Measurements from ENCODE around the gene ROBO1. TPM values are rescaled to one million over a fixed set of nuclear protein-coding genes. Genes with fewer than 3 reads are reported as not detected.
"Not testable (repeated sequence)": the region's sequence is repeated elsewhere in the genome, so short reads cannot be mapped to it uniquely, and the experiment has no call there.

The ROBO1 gene
- total RNA-seq, 1 donor, result 0.42 TPM

DNA sequence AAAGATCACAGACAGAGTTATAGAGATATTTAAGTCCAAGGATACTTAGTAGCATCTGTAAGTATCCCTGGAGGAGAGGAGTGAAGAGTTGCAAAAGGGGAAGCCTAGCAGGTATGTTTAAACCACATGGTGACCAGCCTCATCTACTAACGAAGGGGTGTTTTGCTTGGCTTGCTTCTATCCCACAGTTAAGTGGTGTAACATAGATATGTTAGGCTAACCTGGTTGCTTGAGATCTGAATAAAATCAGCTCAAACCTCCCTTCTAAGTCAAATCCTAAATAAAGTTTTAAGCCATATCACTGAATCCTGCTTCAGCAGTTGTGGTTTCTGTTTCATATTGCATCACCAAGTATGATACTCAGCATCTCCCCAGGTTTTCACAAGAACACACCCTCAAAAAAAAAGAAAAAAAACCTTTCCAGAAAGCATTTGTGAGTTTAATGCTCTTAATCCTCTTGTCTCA is 880.2 kb downstream of the ROBO1 start:
- no peak overlapping the region for H3K4me3 ChIP-seq (ENCODE audit: low read length)
- H3K27me3 ChIP-seq (ENCODE audit: insufficient read depth, low read length), result no peaks in the 10 kb centered on the region
- H3K9me3 ChIP-seq (ENCODE audit: low read depth, low read length), result no peaks in the 10 kb centered on the region
- H3K4me1 ChIP-seq (ENCODE audit: insufficient read depth, low read length), result no peaks in the 10 kb centered on the region

DNA sequence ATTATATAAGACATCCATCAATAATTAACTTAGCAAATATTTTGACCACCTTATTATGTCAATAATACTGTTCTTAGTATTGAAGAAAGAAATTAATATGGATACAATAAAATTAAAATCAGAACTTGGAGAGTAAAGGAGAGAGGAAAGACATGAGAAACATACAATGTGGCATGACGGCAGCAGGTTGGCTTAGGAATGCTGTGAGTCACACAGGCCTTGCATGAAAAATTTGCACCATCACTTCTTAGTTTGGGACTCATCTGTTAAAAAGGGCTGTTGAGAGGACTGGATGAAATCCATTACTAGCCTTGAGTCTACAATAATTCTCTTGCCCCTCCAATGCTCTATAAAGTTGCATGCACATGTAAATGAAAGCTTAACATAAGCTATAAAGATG is 880.8 kb downstream of the ROBO1 start:
- no peaks in the 10 kb centered on the region for H3K4me1 ChIP-seq (ENCODE audit: insufficient read depth, low read length)
- H3K4me3 ChIP-seq (ENCODE audit: low read length), result no peak overlapping the region
- H3K27me3 ChIP-seq (ENCODE audit: insufficient read depth, low read length), result no peaks in the 10 kb centered on the region
- no peaks in the 10 kb centered on the region for H3K9me3 ChIP-seq (ENCODE audit: low read depth, low read length)

DNA sequence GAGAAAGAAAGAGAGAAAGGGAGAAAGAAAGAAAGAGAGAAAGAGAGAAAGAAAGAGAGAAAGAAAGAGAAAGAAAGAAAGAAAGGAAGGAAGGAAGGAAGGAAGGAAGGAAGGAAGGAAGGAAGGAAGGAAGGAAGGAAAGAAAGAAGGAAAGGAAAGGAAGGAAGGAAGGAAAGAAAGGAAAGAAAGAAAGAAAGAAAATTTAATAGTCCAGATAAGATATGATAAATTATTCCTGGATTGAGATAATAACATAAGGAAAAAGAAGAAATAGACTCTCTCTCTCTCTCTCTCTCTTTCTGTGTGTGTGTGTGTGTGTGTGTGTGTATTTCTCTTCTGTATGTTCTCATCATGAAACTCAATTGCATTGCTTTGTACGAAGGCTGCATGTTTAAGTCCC is 883.2 kb downstream of the ROBO1 start:
- H3K9me3 ChIP-seq (ENCODE audit: low read depth, low read length); H3K4me1 ChIP-seq (ENCODE audit: insufficient read depth, low read length); H3K4me3 ChIP-seq (ENCODE audit: low read length); H3K27me3 ChIP-seq (ENCODE audit: insufficient read depth, low read length): not testable (repeated sequence)

DNA sequence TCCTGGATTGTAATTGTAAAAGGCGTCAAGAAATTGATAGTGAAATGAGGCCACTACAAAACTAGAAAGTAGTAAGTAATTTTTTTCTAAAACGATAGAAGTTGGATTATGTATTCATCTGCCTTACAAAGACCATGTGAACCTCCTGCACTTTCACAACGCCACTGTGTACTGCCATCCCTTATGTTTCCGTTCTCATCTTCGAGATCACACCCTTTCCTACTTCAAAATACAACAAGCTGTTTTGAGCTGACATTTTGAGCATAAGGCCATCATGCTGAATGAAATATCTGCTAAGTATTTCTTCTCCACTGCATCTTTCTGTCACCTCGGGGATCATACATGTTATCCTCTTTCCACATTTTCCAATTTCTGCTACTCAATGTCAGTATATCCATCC is 885.5 kb downstream of the ROBO1 start:
- Histone ChIP-seq H3K4me3 (ENCODE audit: low read length) (no peak overlapping the region), H3K9me3 (ENCODE audit: low read depth, low read length) (no peaks in the 10 kb centered on the region), H3K4me1 (ENCODE audit: insufficient read depth, low read length) (no peaks in the 10 kb centered on the region), H3K27me3 (ENCODE audit: insufficient read depth, low read length) (no peaks in the 10 kb centered on the region)

DNA sequence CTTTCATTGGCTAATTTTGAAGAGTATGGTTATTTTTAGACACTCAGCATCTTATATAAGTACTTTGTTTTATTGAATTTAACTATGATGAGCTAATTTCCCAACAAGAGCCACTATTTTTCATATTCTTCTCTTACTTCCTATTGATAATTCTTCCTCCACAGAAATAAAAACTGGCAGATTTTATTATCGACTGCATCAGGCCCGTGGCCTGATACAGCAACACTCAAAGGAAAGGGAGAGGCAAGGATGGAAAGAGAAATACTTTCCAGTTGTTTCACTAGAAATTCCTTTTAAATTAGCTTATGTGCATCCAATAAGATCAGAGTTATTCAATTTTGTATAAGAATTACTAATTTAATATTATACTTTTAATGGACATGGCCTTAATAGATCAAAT is 886.3 kb downstream of the ROBO1 start:
- Histone ChIP-seq H3K4me3 (ENCODE audit: low read length) (no peak overlapping the region), H3K27me3 (ENCODE audit: insufficient read depth, low read length) (no peaks in the 10 kb centered on the region)

DNA sequence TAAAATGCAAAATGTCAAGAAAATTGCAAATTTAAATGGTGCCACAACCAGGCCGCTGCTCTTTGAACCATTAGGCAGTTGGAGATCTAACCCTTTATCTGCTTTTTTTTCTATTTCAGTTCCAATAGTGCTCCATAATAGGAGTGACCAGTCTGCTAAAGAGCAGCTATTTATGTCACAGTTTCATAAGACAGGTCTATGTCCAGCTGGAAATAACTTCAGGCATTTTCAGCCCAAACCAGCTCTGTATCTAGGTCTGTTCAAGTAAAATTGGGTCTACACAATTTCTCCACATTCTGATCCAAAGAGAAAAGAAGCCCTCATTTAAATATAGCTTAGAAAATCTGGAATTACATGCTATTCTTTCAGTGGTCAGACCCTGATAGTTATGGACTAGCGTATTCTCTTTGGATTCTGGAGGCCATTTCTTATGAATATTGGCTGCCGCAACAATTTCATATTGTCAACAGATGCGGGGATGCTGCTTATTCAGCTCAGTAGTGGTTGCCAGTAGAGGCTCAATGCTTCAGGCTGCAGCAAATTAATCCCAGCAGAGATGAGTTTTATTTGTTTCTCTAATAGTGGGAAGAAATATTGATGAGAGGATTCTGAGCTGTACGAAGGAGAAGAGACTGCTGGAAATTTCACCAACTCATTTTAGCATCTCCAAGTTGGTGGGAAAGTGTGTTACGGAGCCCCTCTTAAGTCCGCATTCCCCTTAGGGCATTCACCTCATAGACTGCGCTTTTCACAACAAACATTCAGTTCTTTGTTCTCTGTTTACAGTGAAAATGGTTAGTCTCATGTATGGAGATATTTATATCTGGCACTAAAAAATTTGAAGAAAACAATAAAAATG is 887.0 kb downstream of the ROBO1 start:
- no peak overlapping the region for H3K4me3 ChIP-seq (ENCODE audit: low read length)
- no peaks in the 10 kb centered on the region for H3K27me3 ChIP-seq (ENCODE audit: insufficient read depth, low read length)
- peaks cover 1% of the 10 kb centered on the region for H3K9me3 ChIP-seq (ENCODE audit: low read depth, low read length)
- H3K4me1 ChIP-seq (ENCODE audit: insufficient read depth, low read length), result no peaks in the 10 kb centered on the region

More for the DNA sequence above, 886.3 kb downstream of the ROBO1 start:
- Histone ChIP-seq H3K9me3 (ENCODE audit: low read depth, low read length) (no peaks in the 10 kb centered on the region), H3K4me1 (ENCODE audit: insufficient read depth, low read length) (no peaks in the 10 kb centered on the region)

DNA sequence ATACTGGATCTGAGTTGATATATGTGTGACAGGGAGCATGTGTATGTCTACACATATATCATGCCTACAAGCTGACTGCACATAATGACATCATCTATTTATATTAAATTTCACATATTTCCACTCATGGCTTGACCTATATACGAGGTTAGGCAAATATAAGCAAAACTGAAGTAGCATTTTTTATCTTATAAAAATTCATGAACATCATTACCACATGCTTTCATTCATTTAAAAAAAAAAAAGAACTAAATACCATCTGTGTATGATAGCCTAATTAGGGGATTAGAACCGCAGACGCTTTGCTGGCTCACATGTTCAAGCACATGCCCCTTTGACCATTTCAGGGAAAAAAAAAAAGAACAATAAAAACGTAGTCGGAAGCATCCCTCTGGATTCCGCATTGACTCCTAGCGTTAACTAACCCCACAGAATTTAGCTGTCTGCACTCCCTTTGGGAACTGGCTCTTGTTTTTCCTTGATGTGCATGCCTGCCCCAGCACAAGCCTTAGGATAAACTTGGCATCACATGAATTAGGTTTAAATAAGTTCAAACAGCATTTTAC is 888.4 kb downstream of the ROBO1 start:
- Histone ChIP-seq H3K4me1 (ENCODE audit: insufficient read depth, low read length) (no peaks in the 10 kb centered on the region), H3K9me3 (ENCODE audit: low read depth, low read length) (peaks cover 5% of the 10 kb centered on the region), H3K27me3 (ENCODE audit: insufficient read depth, low read length) (no peaks in the 10 kb centered on the region), H3K4me3 (ENCODE audit: low read length) (no peak overlapping the region)

DNA sequence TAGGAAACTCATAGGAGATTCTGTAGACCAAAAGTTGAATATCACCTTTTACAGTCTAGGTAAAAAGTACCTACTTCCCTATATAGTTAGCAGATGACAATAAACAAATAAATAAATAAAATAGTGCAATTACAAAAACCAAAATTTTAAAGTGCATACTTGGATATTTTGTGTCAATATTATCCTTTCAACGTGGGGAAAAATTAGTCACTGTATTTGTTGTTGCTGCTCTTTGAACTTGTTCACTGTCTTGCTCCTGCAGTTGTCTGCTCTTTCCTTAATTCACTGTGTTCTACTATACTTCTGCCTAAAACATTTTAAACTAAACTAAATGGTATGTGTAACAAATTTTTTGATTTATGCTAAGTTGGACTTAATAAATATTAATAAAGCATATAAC is 889.0 kb downstream of the ROBO1 start:
- H3K4me1 ChIP-seq (ENCODE audit: insufficient read depth, low read length), result no peaks in the 10 kb centered on the region
- no peaks in the 10 kb centered on the region for H3K27me3 ChIP-seq (ENCODE audit: insufficient read depth, low read length)
- H3K9me3 ChIP-seq (ENCODE audit: low read depth, low read length), result peaks cover 5% of the 10 kb centered on the region
- H3K4me3 ChIP-seq (ENCODE audit: low read length), result no peak overlapping the region

DNA sequence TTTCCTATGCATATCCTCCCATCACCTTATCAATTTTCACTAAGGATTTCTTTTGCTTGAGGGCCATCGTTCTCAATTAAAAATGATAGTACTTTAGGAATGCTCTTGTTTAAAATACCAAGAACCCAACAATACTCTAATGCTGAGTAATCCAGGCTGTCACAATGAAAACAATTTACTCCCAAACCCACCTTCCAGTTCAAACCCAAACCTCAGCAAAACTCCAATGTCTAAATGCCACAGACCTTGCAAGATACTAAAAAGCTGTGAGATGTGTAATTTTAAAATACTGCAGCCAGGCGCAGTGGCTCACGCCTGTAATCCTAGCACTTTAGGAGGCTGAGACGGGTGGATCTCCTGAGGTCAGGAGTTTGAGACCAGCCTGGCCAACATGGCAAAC is 889.8 kb downstream of the ROBO1 start:
- Histone ChIP-seq H3K27me3 (ENCODE audit: insufficient read depth, low read length) (no peaks in the 10 kb centered on the region), H3K4me1 (ENCODE audit: insufficient read depth, low read length) (no peaks in the 10 kb centered on the region), H3K9me3 (ENCODE audit: low read depth, low read length) (peaks cover 5% of the 10 kb centered on the region), H3K4me3 (ENCODE audit: low read length) (no peak overlapping the region)

DNA sequence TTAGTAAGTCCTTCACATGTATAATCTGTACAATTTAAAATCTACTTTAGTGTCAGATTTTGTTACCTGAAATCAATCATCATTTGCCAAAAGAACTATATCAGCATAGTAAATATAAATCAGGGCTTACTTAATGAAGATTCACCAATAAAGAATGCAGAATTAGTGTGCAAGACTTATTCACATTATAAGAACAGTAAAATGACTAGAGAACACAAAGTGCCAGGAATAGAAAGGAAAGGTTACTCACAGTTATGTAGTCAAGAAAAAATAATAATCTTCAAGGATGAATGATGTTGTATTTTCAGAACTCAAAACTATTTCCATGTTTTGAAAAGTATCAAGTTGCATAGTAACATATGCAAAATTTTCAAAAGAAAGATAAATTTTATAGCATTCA is 891.9 kb downstream of the ROBO1 start:
- no peak overlapping the region for H3K4me3 ChIP-seq (ENCODE audit: low read length)
- no peaks in the 10 kb centered on the region for H3K4me1 ChIP-seq (ENCODE audit: insufficient read depth, low read length)
- peaks cover 5% of the 10 kb centered on the region for H3K9me3 ChIP-seq (ENCODE audit: low read depth, low read length)
- no peaks in the 10 kb centered on the region for H3K27me3 ChIP-seq (ENCODE audit: insufficient read depth, low read length)

DNA sequence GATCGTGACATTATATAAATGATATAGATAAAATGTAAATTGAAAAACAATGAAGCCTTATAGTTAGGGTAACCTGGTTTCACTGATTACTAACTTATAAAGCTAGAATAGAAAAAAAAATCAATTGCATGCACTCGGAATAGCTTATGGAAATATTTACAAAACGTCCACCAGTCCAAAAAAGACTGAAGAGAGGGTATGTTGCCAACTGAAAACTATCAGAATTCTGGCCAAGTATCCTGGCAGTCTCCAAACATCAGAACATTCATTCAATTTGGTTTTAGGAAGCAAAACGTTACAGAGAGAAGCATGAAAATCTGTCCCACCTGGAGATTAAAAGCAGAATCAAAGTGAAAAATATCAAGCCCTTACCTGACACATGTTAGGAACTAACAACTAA is 892.4 kb downstream of the ROBO1 start:
- Histone ChIP-seq H3K9me3 (ENCODE audit: low read depth, low read length) (peaks cover 5% of the 10 kb centered on the region), H3K4me1 (ENCODE audit: insufficient read depth, low read length) (no peaks in the 10 kb centered on the region), H3K27me3 (ENCODE audit: insufficient read depth, low read length) (no peaks in the 10 kb centered on the region), H3K4me3 (ENCODE audit: low read length) (no peak overlapping the region)

DNA sequence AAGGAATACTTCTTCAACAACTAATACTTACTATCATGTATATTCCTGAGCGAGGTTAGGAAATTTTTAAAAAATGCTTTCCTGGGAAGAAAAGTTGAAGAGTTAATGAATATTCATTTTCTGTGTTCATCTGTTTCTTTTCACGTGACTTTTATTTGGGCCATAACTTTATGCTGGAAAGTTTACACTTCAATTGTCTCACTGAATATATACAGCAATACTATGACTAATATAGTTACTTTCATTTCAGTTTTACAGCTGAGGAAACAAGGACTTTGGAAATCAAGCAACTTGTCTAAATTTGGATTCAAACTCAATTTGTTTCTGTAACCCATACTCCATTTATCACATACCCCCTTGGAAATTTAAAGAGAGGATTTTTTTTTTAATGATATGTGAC is 894.2 kb downstream of the ROBO1 start:
- Histone ChIP-seq H3K9me3 (ENCODE audit: low read depth, low read length) (peaks cover 5% of the 10 kb centered on the region), H3K27me3 (ENCODE audit: insufficient read depth, low read length) (no peaks in the 10 kb centered on the region), H3K4me3 (ENCODE audit: low read length) (no peak overlapping the region), H3K4me1 (ENCODE audit: insufficient read depth, low read length) (no peaks in the 10 kb centered on the region)

DNA sequence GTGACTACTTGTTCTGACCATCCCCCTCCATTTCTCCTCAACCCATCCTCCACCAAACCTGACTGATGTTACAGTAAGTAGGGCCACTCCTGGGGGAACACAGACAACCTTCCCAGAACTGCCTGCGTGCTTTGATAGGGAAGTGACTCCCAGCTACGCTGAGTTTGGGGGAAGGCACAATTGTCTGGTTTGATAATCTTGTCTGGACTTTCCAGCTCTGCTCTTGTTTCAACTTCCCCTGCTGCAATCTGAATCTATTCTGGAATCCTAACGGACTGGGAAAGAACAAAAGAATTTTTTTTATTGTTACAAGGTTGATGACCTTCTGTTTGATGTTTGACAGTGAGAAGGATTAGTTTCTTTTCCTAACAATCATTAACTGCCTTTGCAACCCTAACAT is 895.6 kb downstream of the ROBO1 start:
- no peaks in the 10 kb centered on the region for H3K4me1 ChIP-seq (ENCODE audit: insufficient read depth, low read length)
- no peak overlapping the region for H3K4me3 ChIP-seq (ENCODE audit: low read length)
- H3K27me3 ChIP-seq (ENCODE audit: insufficient read depth, low read length), result no peaks in the 10 kb centered on the region
- H3K9me3 ChIP-seq (ENCODE audit: low read depth, low read length), result peaks cover 5% of the 10 kb centered on the region

DNA sequence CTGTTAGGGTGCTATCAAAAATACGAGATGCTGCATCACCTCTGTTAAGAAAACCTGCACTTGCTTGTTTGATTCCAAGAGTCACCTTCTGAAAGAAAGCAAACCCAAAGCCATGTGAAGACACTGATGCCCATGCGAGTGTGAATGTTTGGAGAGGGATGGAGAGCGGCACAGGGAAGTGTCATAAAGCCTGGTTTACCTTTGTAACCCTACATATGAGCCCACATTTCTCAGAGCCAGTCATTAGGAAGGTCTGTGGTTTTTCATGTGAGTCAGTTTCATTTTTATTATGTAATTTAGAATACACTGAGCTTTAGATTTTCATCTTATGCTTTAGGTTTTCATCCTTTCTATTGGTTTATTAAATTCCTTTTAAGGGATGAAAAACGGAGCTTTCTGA is 896.8 kb downstream of the ROBO1 start:
- Histone ChIP-seq H3K4me3 (ENCODE audit: low read length) (no peak overlapping the region), H3K9me3 (ENCODE audit: low read depth, low read length) (peaks cover 5% of the 10 kb centered on the region), H3K4me1 (ENCODE audit: insufficient read depth, low read length) (no peaks in the 10 kb centered on the region), H3K27me3 (ENCODE audit: insufficient read depth, low read length) (no peaks in the 10 kb centered on the region)

DNA sequence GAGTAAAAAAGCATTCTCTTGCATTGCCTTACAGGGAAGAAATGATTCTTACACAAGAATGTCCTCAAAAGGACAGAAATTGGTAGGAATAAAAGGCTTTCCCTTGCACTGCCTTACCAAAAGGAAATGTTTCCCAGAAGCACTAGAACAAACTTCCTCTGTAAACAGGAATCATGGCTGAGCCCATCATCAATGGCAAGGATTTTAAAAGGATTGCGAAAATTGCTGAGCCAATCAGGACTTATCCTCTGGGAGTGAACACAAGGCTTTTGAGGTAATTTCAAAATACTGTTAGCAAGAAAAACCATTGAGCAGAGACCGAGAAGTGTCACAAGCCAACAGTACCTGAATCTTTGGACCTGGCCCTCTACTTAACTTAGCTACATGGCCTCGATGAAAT is 897.3 kb downstream of the ROBO1 start:
- H3K9me3 ChIP-seq (ENCODE audit: low read depth, low read length), result peaks cover under 1% of the 10 kb centered on the region
- H3K27me3 ChIP-seq (ENCODE audit: insufficient read depth, low read length), result no peaks in the 10 kb centered on the region
- H3K4me3 ChIP-seq (ENCODE audit: low read length), result no peak overlapping the region
- no peaks in the 10 kb centered on the region for H3K4me1 ChIP-seq (ENCODE audit: insufficient read depth, low read length)

DNA sequence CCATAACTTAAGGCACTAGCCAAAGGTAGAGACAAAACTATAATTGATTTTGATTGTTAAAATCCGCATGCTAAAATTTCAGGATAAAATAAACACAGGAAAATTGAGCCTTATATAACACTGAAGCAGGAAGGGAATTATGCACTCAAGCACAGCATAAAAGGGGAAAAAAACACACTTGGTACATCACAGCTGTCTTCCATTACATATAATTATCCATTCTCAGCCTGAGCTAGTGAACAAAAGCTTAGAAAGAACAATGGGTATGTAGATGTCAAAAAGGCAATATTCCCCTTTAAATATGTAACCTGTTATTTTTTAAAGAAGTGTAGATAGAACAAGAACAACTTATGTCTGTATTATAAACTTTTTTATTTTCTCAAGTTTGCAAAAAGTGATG is 899.2 kb downstream of the ROBO1 start:
- Histone ChIP-seq H3K27me3 (ENCODE audit: insufficient read depth, low read length) (no peaks in the 10 kb centered on the region), H3K4me3 (ENCODE audit: low read length) (no peak overlapping the region)

More for the DNA sequence above, 899.2 kb downstream of the ROBO1 start:
- Histone ChIP-seq H3K4me1 (ENCODE audit: insufficient read depth, low read length) (no peaks in the 10 kb centered on the region), H3K9me3 (ENCODE audit: low read depth, low read length) (no peaks in the 10 kb centered on the region)
